Measurements from ENCODE around the gene PCCA.
"Not testable (repeated sequence)": the region's sequence is repeated elsewhere in the genome, so short reads cannot be mapped to it uniquely, and the experiment has no call there.

Gene PCCA

DNA sequence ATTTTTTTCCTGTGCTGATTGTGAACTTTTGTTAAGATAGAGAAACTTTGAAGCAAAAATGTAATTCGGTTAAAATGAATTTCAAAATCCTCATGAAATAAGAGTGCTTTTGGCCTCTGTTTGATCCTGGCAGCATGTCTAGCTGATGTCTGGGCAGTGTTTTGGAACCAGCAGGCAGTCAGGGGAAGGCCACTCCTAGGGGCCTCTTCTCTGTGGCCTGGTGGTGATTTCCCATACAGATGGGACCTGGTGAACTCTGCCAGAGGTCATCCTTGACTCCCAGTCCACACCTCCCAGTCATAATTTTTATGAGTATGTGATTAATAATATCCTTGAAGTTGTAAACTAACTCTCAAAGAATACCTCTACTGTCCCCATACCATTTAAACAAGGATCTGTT is 226.6 kb downstream of the PCCA start:
- no peak for DNase-seq

- not testable (repeated sequence) for DNase-seq
These were observed 229.6 kb downstream of the PCCA start for GRCh38 chr13:100318473-100318872.

GRCh38 chr13:100323937-100324336 is 235.0 kb downstream of the PCCA start:
- DNase-seq: peak; percentile 0

GRCh38 chr13:100330662-100331061 is 241.8 kb downstream of the PCCA start:
- DNase-seq: peak; percentile 1

GRCh38 chr13:100333141-100333540 is 244.2 kb downstream of the PCCA start:
- no peak for DNase-seq

GRCh38 chr13:100334214-100334613 is 245.3 kb downstream of the PCCA start:
- no peak for DNase-seq

DNA sequence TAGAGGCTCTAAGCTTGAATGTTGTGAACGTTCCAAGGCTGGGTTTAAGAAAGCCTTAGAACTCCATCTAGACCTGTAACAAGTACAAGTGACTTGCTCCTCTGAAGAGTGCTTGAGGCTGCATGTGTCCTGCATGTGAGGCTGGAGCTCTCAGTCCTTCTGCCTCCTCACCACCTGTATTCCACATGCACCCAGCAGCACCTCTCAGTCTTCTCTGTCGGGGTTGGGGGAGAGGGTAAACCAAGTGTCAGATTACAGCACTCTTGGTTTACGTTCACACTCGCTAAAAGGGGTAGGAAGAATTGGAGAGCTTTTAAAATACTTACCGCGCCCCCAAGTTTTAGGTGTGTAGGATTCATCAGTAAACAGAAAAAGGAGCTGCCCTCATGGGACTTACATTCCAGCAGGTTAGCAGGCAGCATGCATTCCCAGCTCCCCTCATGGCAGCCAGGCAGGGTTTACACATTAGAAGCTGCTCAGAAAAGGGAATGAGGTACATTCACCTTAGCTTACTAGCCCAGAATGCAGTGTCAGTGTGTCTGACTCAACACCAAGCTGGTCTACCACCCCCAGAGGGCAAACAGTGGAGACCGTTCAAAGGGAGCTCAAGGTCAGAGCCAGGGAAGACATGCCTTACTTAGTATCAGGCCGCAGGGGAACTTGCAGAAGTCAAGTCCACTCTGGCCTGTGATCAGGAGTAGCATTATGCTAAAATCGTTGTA is 248.1 kb downstream of the PCCA start:
- no peak for DNase-seq

DNA sequence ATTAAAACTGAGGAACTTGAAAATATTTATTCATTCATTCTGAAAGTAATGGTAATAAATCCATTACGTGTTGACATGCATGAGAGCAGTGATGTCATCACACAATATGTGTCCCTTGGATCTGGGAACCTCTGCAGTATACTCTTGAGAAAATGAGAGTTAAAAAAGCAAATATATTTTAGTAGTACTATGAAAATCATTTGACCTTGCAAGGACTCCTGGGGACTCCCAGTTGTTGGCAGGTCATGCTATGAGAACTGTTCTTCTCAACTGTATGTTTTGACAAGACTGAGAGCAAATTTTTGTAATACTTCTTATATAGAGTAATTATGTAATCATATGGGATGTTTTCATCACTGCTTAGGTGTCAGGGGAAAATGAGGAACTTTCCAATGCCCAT is 249.4 kb downstream of the PCCA start:
- DNase-seq: no peak

DNA sequence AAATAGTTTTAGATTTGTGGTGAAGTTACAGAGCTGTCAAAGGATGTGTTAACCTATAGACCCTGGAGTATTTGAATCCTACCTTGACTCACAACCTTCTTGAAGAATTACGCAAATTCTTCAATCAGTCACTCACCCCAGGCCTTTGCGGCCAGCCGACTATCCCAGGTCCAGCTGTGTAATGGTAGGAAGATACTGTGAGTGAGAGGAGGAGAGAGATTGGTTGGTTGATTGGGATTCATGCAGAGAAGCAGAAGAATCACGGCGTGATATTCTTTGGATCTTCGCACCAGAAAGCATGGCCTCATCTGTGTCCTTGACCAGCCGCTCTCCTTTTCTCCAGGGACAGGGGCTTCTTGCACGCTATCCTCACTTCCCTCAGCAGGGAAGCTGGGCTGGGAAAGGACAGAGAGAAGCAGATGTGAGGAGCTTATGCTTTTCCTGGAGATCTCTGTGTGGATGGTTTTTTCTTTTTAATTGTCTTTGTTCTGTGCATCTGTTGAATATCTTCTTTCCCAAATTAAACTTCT is 250.6 kb downstream of the PCCA start:
- DNase-seq: no peak

- DNase-seq: no peak
These were observed 252.0 kb downstream of the PCCA start for GRCh38 chr13:100340865-100341264.

DNA sequence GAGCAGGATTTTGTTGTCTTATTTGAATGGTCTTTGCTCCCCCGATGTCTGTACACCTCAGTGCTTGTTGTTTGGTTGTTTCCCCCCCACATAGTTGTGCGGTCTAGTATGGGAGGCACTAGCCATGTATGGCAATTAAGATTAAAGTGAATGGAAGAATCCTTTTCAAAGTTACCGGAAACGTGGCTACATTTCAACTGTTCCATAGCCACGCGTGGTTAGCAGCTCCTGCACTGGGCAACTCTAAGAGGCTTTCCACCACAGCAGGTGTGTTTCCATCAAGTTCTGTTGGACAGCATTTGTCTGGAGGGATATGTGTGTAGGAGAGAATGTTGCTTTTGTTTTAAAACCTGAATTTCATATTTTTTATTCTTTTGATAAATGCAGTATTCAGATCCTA is 252.4 kb downstream of the PCCA start:
- no peak for DNase-seq

GRCh38 chr13:100344544-100344943 is 255.7 kb downstream of the PCCA start:
- no peak for DNase-seq

- DNase-seq: no peak
These were observed 259.1 kb downstream of the PCCA start for GRCh38 chr13:100347968-100348367.

DNA sequence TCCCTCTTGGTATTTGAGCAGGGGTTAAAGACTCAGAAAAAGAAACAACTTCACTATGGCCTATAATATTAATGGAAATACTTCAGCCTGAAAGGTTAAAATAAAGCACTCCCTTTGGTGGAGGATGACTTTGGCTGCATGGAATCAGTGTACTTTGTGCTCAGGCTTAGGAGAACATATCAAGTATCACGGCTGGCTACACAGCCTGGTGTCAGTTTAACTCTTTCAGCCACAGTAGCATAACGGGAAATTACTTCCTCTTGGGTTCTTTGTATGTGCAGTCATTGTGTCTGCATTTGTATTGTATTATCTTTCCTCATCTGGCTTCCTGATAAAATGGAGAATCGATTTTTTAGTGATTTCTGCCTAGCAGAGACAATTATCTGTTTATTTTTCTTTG is 260.7 kb downstream of the PCCA start:
- peak; percentile 0 for DNase-seq

DNA sequence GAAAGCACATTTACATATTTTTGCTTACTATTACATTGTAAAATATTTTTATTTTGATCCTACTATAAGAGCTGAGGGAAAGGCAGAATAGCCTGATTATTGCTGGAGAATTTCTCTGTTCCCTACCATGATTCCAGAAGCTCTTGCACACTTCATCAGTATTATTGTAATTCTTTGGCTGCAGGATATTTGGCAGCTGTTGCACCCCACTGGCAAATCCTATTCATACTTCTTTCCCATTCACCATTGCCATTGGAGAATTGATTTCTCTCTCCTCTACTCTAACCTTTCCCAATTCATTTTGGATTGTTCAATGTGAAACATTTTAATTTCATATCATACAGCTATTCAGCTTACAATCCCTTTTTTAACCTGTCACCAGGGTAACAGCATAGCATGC is 261.7 kb downstream of the PCCA start:
- no peak for DNase-seq

GRCh38 chr13:100356426-100356825 is 267.5 kb downstream of the PCCA start:
- no peak for DNase-seq

DNA sequence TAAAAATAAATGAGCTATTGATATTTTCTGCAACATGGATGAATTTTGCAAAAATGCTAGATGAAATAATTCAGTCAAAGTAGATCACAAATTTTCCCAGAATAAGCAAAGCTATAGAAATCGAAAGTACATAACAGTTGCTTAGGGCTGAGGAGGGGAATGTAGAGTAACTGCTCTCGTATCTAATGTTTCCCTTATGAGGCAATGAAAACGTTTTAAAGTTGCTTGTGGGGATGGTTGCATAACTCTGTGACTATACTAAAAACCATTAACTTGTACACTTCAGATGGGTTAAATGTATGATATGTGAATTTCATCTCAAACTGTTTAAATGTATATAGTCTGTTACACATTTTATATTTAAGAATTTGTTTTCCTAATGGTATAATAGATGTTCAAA is 268.0 kb downstream of the PCCA start:
- DNase-seq: no peak

DNA sequence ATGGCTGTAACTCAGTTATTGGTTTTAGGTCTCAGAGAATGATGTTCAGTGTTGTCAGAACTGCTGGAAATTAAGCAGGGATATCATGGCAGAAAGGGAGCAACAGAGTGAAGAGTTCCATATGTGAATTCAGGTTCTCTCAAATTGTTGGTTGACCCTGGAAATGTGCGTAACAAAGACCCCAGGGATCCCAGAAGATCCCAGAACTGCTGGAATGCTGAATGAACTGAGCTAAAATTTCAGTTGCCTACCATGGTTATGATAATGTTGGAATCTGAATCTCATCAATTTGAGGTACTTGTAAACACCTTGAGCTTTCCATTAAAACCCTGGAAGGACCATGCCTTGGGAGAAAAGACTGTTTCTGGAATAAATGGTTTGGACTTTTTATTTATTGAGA is 268.9 kb downstream of the PCCA start:
- no peak for DNase-seq

- DNase-seq: no peak
These were observed 272.6 kb downstream of the PCCA start for GRCh38 chr13:100361504-100361903.

DNA sequence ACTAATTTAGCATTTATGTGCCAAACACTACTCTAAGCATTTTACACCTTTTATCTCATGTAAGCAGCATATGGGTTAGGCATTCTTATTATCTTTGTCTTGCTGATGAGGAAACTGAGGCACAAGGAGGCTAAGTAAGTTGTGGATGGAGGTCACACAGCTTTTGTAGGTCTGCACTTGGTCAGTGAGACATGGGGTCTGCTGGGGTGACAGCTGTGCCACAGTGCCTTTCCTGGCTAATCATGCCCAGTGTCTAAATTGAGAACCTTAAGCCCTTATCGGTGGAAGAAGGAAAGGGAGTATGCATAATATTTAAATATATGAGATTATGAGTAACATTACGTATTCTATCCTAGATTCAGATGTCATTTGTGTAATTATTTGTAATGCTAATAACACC is 273.5 kb downstream of the PCCA start:
- no peak for DNase-seq

DNA sequence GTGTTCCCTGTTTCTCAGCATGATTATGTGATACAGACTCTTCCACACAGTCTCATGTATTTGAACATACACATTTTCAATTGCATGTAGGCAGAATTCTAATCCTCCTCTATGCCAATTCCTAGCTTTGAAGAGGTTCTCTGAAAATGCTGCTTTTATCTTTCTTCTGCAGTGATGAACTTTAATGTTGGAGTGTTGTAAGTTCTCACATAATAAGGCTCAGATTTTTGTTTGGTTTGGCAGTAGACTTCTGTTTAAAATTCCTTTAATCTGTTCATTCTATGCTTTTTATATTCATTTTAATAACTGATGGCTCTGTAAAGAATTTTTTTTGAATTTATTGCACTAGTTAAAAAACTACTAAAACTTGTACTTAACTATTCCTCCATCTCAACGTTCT is 273.9 kb downstream of the PCCA start:
- DNase-seq: no peak

DNA sequence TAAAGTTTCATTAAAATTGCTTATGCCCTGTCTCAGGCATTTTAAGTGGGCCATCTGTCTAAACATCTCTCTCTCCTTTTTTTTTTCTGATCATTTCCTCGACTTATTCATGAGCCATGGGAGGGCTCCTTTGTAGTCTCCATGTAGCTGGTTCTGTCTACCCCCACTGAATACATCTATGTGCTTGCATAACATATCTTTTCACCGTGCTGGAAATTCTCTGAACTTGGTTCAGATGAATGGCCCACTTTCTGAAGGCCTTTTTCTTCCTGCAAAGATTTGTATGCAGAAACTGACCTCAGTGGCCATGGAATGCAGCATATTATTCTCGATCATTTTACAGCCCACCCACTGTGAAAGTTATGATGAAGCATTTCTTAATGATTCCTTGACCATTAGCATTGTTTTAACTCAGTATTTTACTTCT is 274.4 kb downstream of the PCCA start:
- DNase-seq: peak; percentile 0

- DNase-seq: peak; percentile 23
These were observed 275.0 kb downstream of the PCCA start for GRCh38 chr13:100363874-100364273.

GRCh38 chr13:100364591-100364990 is 275.7 kb downstream of the PCCA start:
- DNase-seq: peak; percentile 1

- DNase-seq: no peak
These were observed 276.8 kb downstream of the PCCA start for GRCh38 chr13:100365680-100366079.
